ENCODE data around the gene MUL1.

- TF ChIP-seq CTCF (IDR thresholded peaks at IDR 0.05) (no peak), POLR2A (IDR thresholded peaks at IDR 0.05) (no peak)
Measured at GRCh38 chr1:20530901-20531300, 22.9 kb upstream of the MUL1 start.

All from adrenal gland (tissue), 5 donors.